ENCODE measurements around the gene GGCX.
"Not testable (repeated sequence)": the region's sequence is repeated elsewhere in the genome, so short reads cannot be mapped to it uniquely, and the experiment has no call there.

The GGCX gene
- 36.7 to 65.8 (median 46.1) reads per million in 4 experiments for total RNA-seq

- DNase-seq = peak; percentile 92
Observed at GRCh38 chr2:85561280-85562212, at the start of gene GGCX. TSS of gene GGCX (minus strand) at chr2:85561493. CDS start at chr2:85561428, 65 bp downstream.

- DNase-seq = no peak
Observed at GRCh38 chr2:85607268-85608215, 46.2 kb upstream of the GGCX start.

DNA sequence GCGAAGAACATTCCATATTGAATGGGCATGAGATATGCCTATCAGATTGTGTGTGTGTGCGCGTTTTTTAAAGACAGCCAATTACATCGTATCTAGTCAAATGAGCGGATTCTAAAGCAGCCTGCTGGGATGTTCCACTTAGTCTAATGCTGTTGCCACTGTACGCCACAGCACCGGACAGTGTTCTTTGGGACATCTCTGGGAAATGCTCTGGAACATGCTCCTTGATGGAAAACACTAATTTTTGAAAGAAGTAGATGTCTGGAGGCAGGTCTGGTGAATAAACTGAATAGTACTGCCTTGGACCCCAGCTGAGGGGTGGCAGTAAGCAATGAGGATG, 44.8 kb upstream of the GGCX start:
- DNase-seq = no peak

- no peak for DNase-seq
Observed at GRCh38 chr2:85605406-85606115, 44.3 kb upstream of the GGCX start.

- no peak for DNase-seq
Observed at GRCh38 chr2:85604568-85605339, 43.5 kb upstream of the GGCX start.

GRCh38 chr2:85604133-85604444, 42.8 kb upstream of the GGCX start:
- DNase-seq = not testable (repeated sequence)

- DNase-seq = peak; percentile 71
Observed at GRCh38 chr2:85602476-85603234, 41.4 kb upstream of the GGCX start, which contains the start of gene TMEM150A. TSS of gene TMEM150A (minus strand) at chr2:85602698. CDS start at chr2:85601948, 750 bp downstream.

- DNase-seq = no peak
Observed at GRCh38 chr2:85601771-85602475, 40.6 kb upstream of the GGCX start.

DNA sequence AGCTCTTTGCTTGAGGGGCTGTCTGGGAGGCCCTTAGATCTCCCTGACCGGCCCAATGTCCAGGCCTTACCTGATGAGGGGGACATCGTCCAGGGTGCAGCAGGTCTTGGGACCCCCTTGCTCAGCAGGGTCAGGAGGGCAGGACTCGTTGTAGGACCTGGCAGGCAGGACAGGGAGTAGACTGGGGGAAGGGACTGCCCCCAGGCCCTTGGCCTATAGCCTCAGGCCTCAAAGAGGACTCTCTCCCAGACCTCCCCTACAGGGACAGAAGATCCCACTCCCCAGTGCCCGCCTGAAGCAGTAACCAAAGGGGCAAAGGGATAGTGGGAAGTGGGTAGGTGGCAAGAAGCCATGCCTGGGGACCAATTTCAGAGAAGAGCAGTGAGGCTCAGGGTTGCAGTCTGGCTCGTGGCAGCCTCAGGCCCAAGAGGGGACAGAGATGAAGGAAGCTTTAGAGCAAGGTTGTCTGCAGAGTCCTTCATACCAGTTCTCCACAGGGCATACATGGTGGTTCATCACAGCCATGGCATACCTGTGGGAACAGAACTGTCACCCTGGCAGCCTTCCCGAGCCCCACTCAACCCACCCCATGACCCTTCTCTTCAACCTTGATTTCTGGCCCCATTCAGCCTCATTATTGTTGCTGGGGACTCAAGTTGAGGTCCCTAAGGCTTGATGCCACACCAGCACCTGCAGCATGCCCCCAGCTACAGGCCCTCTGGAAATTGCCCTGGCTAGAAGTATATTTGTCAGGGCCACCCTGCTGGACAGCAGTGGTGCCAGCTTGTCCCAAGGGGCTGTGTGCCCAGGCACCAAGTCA, 39.9 kb upstream of the GGCX start:
- DNase-seq = no peak

- no peak for DNase-seq
Observed at GRCh38 chr2:85600235-85600575, 38.9 kb upstream of the GGCX start.

- no peak for DNase-seq
Observed at GRCh38 chr2:85599468-85600234, 38.4 kb upstream of the GGCX start.

DNA sequence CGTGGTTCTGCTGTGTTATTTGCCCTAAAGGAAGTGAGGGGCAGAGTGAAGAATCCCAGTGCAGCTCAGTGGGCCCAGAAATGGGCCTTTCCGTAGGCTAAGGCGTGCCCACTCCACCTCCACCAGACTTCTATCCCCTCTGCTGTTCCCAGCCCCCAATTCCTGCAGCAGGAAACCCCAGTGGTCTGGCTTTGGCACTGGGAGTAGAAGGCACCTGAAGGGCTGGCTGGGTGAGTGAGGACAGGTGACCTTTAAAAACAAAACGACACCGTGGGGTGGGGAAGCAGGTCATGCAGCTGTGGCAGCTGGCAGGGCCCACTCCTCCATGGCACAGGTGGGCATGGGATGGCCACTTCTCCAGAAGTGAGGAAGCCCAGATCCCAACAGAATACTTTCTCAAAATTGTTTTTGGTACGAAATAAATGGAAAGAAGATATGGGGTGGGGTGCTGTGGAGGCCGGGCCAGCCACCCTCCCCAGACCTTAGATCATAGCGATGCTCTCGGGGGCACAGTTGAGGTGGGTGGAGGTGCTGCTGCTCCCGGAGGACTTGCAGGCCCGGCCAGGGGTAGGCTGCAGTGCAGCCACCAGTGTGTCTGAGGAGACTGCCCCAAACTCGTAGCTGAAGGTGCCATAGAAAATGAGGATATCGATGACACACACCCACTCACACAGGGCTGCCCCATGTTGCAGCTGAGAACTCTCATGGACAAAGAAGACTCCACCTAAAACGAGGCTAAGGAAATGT, 37.5 kb upstream of the GGCX start:
- no peak for DNase-seq

- DNase-seq = no peak
Observed at GRCh38 chr2:85597241-85597640, 35.9 kb upstream of the GGCX start.

DNA sequence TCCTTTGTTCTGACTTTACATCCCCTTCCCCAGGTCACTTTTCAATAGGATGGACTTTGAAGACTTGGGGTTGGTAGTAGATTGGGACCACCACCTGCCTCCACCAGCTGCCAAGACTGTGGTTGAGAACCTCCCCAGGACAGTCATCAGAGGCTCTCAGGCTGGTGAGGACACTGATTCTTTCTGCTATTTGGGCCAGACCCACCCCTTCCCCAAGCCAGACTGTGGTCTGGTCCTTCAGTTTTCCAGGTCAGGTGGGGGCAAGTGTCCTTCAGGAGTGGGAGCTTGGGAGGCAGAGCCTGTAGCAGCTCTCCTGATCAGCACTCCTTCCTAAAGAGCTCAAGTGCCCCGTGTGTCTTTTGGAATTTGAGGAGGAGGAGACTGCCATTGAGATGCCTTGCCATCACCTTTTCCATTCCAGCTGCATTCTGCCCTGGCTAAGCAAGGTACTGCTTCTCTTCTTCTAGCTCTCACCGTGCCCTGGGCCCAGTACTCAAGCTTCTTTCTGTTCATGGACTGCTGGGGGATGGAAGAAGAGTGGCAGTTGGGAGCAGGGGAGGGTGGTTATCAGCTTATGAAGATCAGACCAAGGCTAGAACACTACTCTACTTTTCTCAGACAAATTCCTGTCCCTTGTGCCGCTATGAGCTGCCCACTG, 35.3 kb upstream of the GGCX start:
- DNase-seq = no peak

DNA sequence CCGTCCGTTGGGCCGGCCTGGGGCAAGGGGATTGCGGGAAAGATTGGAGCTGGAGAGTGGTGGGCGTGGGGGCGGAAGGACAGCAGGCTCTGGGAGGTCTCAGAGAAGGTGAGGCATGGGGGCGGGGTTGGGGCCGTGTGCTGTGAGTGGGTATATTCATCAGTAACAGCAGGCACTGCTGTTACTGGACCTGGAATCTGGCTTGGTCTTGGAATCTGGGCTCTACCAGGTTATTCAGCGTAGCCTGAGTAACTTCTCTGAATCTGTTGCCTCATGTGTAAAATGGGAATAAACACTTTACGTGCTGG, 34.7 kb upstream of the GGCX start:
- DNase-seq = no peak

- peak; percentile 89 for DNase-seq
Observed at GRCh38 chr2:85595301-85596025, 34.2 kb upstream of the GGCX start, which contains the start of gene RNF181. TSS of gene RNF181 (plus strand) at chr2:85595745. CDS start at chr2:85595764, 19 bp downstream.

- no peak for DNase-seq
Observed at GRCh38 chr2:85594715-85595300, 33.5 kb upstream of the GGCX start.

Measured in effector CD8-positive, alpha-beta T cell (primary cell).